Cerebellar nuclear complex (tissue), 1 donor: ENCODE data around the gene RPS23.
"Not testable (repeated sequence)": the region's sequence is repeated elsewhere in the genome, so short reads cannot be mapped to it uniquely, and the experiment has no call there.

Experiments
- DNase-seq, 2 experiments: peaks; one replicate each; lab custom pipeline; 2025; lab: John Stamatoyannopoulos, UW

RPS23 gene

DNA sequence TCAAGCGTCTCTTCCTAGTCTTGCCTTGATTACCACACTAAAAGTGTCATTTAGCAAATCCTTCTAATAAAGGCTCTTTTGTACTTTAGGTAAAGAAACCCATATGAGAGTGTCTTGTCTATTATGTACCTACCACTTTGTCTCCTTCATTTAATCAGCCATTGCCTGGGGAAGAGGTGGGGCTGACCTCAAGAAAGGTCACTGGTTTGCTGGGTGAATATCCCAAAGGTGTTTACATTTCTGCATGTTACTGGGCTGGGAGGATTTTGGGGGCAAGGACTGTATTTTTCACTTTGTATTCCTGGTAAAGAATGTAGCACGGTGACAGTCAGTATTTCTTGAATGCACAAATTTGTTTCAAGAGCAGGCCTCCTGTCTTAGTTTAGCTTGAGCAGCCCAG lies 11.9 kb upstream of the RPS23 start:
- no peak for DNase-seq

DNA sequence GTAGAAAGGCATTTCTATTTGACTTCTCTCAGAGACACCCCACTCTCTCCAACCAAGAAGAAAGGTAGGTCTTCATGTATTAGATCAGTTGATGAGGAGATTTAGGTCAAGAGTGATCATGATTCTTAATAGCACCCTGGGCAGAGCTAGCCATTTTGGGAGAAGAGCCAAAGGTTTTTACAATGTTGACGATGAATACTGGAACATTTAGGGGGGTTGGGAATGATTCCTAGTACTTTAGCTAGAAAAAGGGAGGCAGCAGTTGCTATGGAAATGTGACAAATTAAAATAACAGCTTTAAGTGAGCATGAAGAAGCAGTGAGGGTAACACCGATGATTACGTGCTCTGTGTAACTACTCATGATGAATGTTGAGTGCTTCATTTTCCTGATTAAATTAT lies 9.5 kb upstream of the RPS23 start:
- DNase-seq, result no peak

DNA sequence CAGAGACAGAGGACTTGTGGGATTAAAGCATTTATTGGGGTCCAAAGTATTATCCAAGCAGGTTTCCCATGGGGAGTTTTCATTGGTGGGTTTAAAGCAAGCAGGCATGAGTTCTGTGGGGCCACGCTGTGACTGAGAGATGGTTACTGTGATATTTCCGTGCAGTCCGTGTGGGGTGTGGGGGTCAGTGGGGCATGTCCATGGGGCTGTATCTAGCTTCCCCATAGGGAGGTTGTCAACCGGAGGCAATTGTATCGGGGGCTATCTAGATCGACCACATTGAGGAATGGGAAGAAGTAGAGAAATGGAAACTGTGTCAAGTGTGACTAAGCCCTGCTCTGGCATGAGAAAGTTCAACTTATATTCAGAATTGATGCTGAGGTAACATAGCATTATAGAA lies 7.1 kb upstream of the RPS23 start:
- DNase-seq, result no peak

- no peak for DNase-seq
Measured at GRCh38 chr5:82283893-82284292, 5.7 kb upstream of the RPS23 start.

DNA sequence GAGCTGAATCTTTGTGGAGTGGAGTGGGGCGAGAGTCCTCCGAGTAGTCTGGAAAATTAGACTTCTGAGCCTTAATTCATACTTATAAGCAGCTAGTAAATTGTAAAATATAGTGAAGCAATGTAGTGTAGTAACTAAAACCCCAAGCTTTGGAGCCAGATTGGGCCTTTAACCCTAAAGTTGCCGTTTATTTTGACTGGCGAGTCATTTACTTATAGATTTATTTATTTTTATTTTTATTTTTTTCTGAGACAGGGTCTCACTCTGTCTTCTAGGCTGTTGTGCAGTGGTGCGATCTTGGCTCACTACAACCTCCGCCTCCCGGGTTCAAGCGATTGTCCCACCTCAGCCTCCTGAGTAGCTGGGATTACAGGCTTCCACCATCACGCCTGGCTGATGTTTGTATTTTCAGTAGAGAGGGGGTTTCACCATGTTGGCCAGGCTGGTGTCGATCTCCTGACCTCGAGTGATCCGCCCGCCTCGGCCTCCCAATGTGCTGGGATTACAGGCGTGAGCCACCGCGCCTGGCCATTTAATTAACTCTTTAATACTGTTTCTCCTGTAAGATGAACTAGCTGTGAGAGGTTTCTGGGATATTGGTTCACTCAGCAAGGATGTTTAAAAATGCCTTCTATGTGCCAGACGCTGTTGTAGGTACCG lies 687 bp upstream of the RPS23 start:
- no peak for DNase-seq

DNA sequence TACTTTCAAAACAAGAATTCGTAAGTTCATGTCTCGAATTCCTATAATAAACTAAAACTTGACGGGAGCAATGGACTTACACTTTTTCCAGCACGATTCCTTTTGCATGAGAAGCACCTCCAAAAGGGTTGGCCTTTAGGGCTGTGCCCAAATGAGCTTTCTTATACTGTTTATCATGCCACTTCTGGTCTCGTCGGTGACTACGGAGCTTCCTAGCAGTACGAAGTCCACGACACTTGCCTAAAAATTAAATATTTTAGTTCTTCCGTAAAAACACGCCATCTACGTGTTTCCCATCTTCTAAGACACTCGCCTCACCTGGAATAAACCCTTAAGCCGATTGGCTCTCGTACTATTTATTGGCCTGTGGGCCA lies 554 bp downstream of the RPS23 start:
- DNase-seq, result no peak

DNA sequence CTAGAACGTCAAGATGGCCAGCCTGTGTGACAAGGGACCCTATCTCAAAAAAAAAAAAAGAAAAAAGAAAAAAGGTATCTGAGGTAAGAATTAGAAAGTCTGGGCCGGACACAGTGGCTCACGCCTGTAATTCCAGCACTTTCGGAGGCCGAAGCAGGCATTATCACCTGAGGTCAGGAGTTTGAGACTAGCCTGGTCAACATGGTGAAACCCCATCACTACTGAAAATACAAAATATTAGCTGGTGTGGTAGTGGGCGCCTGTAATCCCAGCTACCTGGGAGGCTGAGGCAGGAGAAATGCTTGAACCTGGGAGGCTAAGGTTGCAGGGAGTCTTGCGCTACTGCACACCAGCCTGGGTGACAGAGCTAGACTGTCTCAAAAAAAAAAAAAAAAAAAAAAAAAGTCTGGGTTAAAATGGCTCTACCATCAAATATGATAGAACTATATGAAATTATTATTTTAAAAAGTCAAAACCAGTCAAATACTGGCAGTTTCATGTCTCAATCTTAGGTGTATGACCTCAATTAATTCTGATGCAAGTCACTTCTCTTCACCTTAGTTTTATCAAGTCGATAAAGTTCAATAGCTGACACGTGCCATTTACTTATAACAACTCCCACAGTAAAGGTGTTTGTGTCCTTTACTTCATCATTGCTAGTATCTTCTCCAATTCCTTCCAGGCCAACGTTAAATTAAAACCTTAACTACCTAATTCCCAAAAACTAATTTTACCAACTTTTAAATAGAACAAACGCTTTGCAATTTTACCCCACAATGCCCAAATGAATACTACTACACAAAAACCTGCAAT lies 1.1 kb downstream of the RPS23 start:
- no peak for DNase-seq

DNA sequence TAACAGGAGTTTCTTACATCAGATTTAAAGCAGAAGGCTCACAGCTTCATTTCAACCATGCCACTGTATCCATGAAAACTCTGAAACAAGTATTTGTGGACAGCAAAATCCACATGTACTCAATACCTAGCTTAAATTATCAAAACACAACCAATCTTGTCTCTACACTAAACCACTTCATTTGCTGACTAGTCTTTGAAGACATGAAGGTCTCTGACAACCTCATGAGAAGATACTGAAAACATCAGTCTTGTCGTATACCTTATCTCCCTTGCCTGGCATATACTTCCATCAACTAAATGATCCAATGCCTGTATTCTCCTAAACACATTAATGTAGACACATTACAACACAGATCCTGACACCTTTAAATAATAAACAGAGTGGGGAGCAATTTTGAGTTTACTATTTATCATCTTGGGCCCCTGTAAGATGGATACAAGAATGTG lies 2.9 kb downstream of the RPS23 start:
- DNase-seq, result no peak

DNA sequence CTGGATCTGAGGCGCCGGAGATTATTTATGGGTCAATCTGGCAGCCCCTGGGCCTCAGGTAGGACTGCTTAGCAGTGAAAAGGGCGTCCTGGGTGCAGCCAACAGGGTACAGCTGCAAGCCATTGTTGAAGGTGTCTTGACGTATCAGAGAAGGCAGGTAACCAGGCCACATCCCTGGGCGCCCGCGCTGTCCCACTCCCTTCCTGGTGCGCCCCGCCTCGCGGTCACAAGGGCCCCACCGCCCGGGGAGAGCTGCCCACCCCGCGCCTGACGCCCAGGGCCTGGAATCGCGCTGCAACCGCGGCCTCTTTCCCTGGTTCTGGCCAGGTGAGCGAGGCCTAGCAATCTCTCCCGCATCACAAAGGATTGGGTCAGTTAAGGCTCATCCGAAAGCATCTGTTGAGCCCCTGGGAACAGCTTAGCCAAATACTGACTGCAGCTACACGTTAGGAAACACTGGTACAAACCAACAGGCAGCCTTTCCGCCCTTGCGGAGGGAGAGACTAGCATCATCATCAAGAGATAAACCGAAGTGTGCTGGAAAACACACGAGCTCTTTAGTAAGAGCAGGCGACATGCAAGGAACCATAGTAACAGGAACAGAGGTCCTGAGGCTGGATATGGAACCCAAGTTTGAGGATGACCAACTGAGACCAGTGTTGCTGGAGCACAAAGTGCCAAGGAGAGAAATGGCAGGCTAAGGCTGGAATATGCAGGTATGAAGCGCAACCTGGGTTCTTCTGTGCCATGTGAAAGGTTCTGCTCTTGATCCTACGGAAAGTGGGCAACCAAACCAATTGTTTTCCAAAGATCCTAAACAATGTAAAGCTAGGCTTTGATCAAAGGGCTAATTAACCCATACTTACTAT lies 3.6 kb downstream of the RPS23 start:
- no peak for DNase-seq

GRCh38 chr5:82273426-82273825 lies 4.7 kb downstream of the RPS23 start:
- not testable (repeated sequence) for DNase-seq

- not testable (repeated sequence) for DNase-seq
Measured at GRCh38 chr5:82272571-82273356, 5.4 kb downstream of the RPS23 start.

DNA sequence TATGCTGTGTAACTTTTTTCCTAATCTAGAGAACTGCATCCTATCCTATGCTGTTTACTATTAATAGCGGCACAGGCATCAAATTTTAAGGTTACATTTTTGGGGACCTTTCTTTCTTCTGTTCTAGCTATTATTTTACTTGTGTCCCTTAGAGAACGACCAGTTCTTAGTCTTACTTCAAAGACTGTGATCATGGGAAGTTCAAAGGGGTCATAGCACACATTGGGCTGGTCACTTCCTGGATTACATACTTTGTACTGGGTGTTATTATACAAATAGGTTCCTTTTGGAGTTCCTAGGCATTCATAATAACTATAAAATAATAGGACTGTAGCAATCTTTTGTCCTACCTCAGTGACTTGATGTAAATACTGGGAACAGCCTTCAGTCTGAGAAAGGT lies 8.8 kb downstream of the RPS23 start:
- DNase-seq, result not testable (repeated sequence)

DNA sequence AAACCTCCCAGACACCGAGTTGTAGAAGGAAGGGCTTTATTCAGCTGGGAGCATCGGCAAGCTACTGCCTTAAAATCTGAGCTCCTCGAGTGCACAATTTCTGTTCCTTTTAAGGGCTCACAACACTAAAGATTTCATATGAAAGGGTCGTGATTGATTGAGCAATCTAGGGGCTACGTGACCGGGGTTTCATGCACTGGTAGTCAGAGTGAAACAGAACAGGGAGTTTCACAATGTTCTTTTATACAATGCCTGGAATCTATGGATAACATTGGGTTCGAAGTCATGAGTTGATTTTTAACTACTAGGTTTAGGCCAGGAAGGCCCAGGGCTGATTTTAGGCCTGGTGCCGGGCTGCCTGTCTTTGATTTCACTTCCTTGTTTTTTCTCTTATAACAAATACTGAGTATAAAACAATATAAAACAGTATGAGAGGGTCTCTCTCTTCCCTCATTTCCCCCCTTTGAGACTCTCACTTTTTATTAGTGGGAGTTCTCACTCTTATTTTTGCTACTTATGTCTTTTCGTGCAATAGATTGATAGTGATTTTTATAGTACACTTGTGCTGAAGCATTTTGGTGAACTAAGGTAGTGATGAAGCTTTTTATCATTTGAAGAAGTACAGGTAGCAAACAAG lies 10.7 kb downstream of the RPS23 start:
- DNase-seq, result not testable (repeated sequence)

- no peak for DNase-seq
Measured at GRCh38 chr5:82265047-82265446, 13.1 kb downstream of the RPS23 start.

GRCh38 chr5:82259172-82259800 lies 18.9 kb downstream of the RPS23 start:
- DNase-seq, result no peak

DNA sequence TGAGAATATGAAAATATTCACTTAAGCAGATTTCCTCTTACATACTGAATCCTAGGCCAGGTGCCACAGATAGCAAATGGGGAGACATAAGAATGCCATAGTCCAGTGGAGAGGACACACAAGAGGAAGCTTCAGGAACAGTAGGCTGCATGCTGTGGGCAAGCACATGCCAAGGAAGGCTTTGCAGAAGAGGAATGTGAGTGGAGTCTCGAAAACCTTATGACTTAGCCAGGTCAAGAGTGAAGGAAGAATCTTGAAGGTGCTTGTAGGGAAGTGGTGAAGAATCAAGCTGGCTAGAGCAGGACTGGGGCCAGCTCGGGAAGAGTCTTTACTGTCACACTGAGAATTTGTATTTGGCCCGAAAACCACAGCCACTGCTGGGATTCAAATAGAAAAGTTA lies 20.4 kb downstream of the RPS23 start:
- no peak for DNase-seq

- DNase-seq, result no peak
Measured at GRCh38 chr5:82257247-82257646, 20.9 kb downstream of the RPS23 start.

GRCh38 chr5:82255844-82256243 lies 22.3 kb downstream of the RPS23 start:
- no peak for DNase-seq

DNA sequence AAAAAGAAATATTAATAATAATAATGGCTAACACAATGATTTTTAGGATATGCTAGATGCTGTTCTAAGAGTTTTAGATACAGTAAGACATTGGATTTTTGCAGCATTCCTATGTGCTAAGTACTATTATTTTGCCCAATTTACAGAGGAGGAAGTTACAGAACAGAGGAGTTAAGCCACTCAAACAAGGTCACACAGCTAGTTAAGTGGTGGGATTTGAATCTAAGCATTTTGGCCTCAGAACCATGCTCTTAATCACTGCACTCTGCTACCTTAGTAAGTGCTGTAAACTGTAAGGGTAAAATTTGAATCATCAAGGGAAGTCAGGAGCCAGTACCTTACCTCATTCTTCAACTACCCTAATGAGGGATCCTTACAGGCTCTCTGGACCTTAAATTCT lies 25.4 kb downstream of the RPS23 start:
- no peak for DNase-seq

GRCh38 chr5:82246960-82247574 lies 31.1 kb downstream of the RPS23 start:
- DNase-seq, result no peak
